Adrenal gland (tissue), 5 donors: ENCODE measurements around the gene EML2.
A peak's percentile ranks its signal among the peaks of the same experiment; 100 is the strongest.

ENCODE experiments used
- POLR2A ChIP-seq, 2 donors: fragments of 450-650 bp; IDR thresholded peaks; one replicate each; pipeline ENCODE4 v1.6.1; 2017; ENCODE audit warnings: antibody characterized with exemption in 2 of 2, mild to moderate bottlenecking in 2 of 2, moderate library complexity in 1 of 2
- TF ChIP-seq, protein P1 (sequence below), 6 experiments: fragments of 450-650 bp in 4 of 6; fragments of 200-600 bp in 2 of 6; sonication (generic) in 1 of 6; IDR thresholded peaks; 1 replicate in 5 of 6; 2 replicates in 1 of 6; pipeline versions ENCODE4 v1.5.1 to v1.8.0; 2016 to 2021; ENCODE audit warnings: antibody characterized with exemption in 6 of 6, mild to moderate bottlenecking in 2 of 6, moderate library complexity in 1 of 6
- donor health status: DM: no; HTN: no; CAD: no.

- TF ChIP-seq, protein P1, sequence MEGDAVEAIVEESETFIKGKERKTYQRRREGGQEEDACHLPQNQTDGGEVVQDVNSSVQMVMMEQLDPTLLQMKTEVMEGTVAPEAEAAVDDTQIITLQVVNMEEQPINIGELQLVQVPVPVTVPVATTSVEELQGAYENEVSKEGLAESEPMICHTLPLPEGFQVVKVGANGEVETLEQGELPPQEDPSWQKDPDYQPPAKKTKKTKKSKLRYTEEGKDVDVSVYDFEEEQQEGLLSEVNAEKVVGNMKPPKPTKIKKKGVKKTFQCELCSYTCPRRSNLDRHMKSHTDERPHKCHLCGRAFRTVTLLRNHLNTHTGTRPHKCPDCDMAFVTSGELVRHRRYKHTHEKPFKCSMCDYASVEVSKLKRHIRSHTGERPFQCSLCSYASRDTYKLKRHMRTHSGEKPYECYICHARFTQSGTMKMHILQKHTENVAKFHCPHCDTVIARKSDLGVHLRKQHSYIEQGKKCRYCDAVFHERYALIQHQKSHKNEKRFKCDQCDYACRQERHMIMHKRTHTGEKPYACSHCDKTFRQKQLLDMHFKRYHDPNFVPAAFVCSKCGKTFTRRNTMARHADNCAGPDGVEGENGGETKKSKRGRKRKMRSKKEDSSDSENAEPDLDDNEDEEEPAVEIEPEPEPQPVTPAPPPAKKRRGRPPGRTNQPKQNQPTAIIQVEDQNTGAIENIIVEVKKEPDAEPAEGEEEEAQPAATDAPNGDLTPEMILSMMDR (IDR thresholded peaks at IDR 0.05), result peak; percentile 88 to 95 (median 93)
- no peak for TF ChIP-seq POLR2A (IDR thresholded peaks at IDR 0.05)
Measured at GRCh38 chr19:45607071-45608029, 31.8 kb downstream of the EML2 start.
